Ascending aorta (tissue), 2 donors: Measurements from ENCODE around the gene HLF. TPM values are rescaled to one million over a fixed set of nuclear protein-coding genes. Genes with fewer than 3 reads are reported as not detected.

Experiments
- DNase-seq, 2 donors: peaks; one replicate each; pipeline ENCODE4 v3.0.0-alpha.2; 2019; ENCODE audit warnings: low spot score in 2 of 2
- H3K27ac ChIP-seq, 2 donors: fragments of 200-600 bp; sonication (generic); one replicate each; pipeline ENCODE4 v1.5.1; 2016 to 2017; ENCODE audit warnings: mild to moderate bottlenecking in 1 of 2
- H3K27me3 ChIP-seq: fragments of 200-600 bp; sonication (generic); one replicate; pipeline ENCODE4 v1.5.1; 2017
- H3K36me3 ChIP-seq, 2 donors: fragments of 200-600 bp; sonication (generic); one replicate each; pipeline ENCODE4 v1.5.1; 2016
- H3K4me1 ChIP-seq, 2 donors: fragments of 200-600 bp; sonication (generic); one replicate each; pipeline ENCODE4 v1.5.1; 2016 to 2017; ENCODE audit warnings: mild to moderate bottlenecking in 1 of 2
- H3K4me3 ChIP-seq, 2 donors: fragments of 200-600 bp; sonication (generic); one replicate each; pipeline ENCODE4 v1.5.1; 2016 to 2017; ENCODE audit warnings: mild to moderate bottlenecking in 1 of 2
- H3K9me3 ChIP-seq, 2 donors: fragments of 200-600 bp; sonication (generic); one replicate each; pipeline ENCODE4 v1.5.1; 2016
- CTCF ChIP-seq, 3 experiments: fragments of 200-600 bp in 2 of 3; fragments of 450-650 bp in 1 of 3; sonication (generic) in 2 of 3; IDR thresholded peaks; one replicate each; pipeline ENCODE4 v1.5.1; 2016 to 2019; ENCODE audit warnings: antibody characterized with exemption in 3 of 3, mild to moderate bottlenecking in 1 of 3, moderate library complexity in 1 of 3
- intact Hi-C: fragments of 100-400 bp; cut with DNase I; formaldehyde crosslinking; loops from one replicate; pipeline ENCODE4 v1.15.1; 2023
- total RNA-seq: library from RNA; depleted of rRNA; stranded (reverse); fragments of >200 nt; gene quantifications from one replicate; pipeline ENCODE4 v1.1.0, GENCODE V29; 2016

The HLF gene
- total RNA-seq, 1 donor from 2014 or later = 11.3 TPM

- intact Hi-C loops = loop anchor here (10.0 kb wide), 1 partner anchor 436 kb away; the partner anchor contains the start of gene TMEM100
- no peaks in the 10 kb centered on the region for H3K27me3 ChIP-seq
- no peak overlapping the region for H3K4me3 ChIP-seq
- peak overlapping the region in 1 of 2 donors; percentile 16 for H3K27ac ChIP-seq
- no peak for TF ChIP-seq CTCF (IDR thresholded peaks at IDR 0.05)
- H3K9me3 ChIP-seq = no peaks in the 10 kb centered on the region
- H3K4me1 ChIP-seq = peaks cover 9 to 33% of the 10 kb centered on the region in 2 donors
- no peak for DNase-seq
- no peaks in the 10 kb centered on the region for H3K36me3 ChIP-seq
Measured at GRCh38 chr17:55289106-55289446, 24.3 kb downstream of the HLF start.

- intact Hi-C loops = loop anchor here (10.0 kb wide), 1 partner anchor 435 kb away; the partner anchor contains the start of gene TMEM100
- no peak overlapping the region for H3K4me3 ChIP-seq
- H3K27me3 ChIP-seq = no peaks in the 10 kb centered on the region
- no peaks in the 10 kb centered on the region for H3K36me3 ChIP-seq
- no peak overlapping the region for H3K27ac ChIP-seq
- TF ChIP-seq CTCF (IDR thresholded peaks at IDR 0.05) = no peak
- DNase-seq = no peak
- no peaks in the 10 kb centered on the region for H3K9me3 ChIP-seq
- peaks cover 0 to 24% of the 10 kb centered on the region in 2 donors for H3K4me1 ChIP-seq
Measured at GRCh38 chr17:55289978-55290377, 25.2 kb downstream of the HLF start.

- no peak for DNase-seq
- Histone ChIP-seq H3K9me3 (no peaks in the 10 kb centered on the region), H3K27me3 (no peaks in the 10 kb centered on the region), H3K36me3 (no peaks in the 10 kb centered on the region), H3K4me3 (no peak overlapping the region), H3K4me1 (peaks cover 0 to 23% of the 10 kb centered on the region in 2 donors), H3K27ac (peak overlapping the region in 1 of 2 donors; percentile 29)
- intact Hi-C loops = no loop called here
- TF ChIP-seq CTCF (IDR thresholded peaks at IDR 0.05) = no peak
Measured at GRCh38 chr17:55290492-55291113, 25.8 kb downstream of the HLF start.

- intact Hi-C loops = no loop called here
- DNase-seq = no peak
- TF ChIP-seq CTCF (IDR thresholded peaks at IDR 0.05) = no peak
- Histone ChIP-seq H3K9me3 (no peaks in the 10 kb centered on the region), H3K4me1 (peaks cover 0 to 23% of the 10 kb centered on the region in 2 donors), H3K4me3 (no peak overlapping the region), H3K36me3 (no peaks in the 10 kb centered on the region), H3K27me3 (no peaks in the 10 kb centered on the region), H3K27ac (peak overlapping the region in 1 of 2 donors; percentile 29)
Measured at GRCh38 chr17:55291114-55291507, 26.4 kb downstream of the HLF start.

- Histone ChIP-seq H3K4me3 (no peak overlapping the region), H3K27me3 (no peaks in the 10 kb centered on the region), H3K27ac (no peak overlapping the region), H3K4me1 (peaks cover 0 to 13% of the 10 kb centered on the region in 2 donors), H3K9me3 (no peaks in the 10 kb centered on the region), H3K36me3 (no peaks in the 10 kb centered on the region)
- intact Hi-C loops = no loop called here
- no peak for DNase-seq
- no peak for TF ChIP-seq CTCF (IDR thresholded peaks at IDR 0.05)
Measured at GRCh38 chr17:55292094-55292493, 27.3 kb downstream of the HLF start.
